Measurements from ENCODE around the gene GATA3. TPM values are rescaled to one million over a fixed set of nuclear protein-coding genes. Genes with fewer than 3 reads are reported as not detected.

The GATA3 gene
- total and polyA plus RNA-seq, 2 of the 8 experiments (the other 6 are each of a cell fraction or from before 2014, with no cell fraction given), result 0.02 to 0.43 TPM

- H3K23me2 ChIP-seq (ENCODE audit: low read depth, low read length), result no peaks in the 10 kb centered on the region
- no peak overlapping the region for H2BK15ac ChIP-seq (ENCODE audit: low read length)
- no peak overlapping the region for H3K56ac ChIP-seq (replicated peaks; ENCODE audit: insufficient read length, low read depth, low read length)
- TF ChIP-seq CREB1 (IDR thresholded peaks at IDR 0.05), result no peak
- TF ChIP-seq EZH2 (IDR thresholded peaks at IDR 0.05; ENCODE audit: low read depth, low read length, severe bottlenecking), result no peak
- TF ChIP-seq TCF12 (IDR thresholded peaks at IDR 0.05; ENCODE audit: low read depth, low read length), result no peak
- TF ChIP-seq ZNF274 (IDR thresholded peaks at IDR 0.05; ENCODE audit: borderline replicate concordance, extremely low read depth, low read length), result no peak
- TF ChIP-seq TAF7 (optimal IDR thresholded peaks at IDR 0.05; ENCODE audit: borderline replicate concordance, low read depth, low read length), result no peak
- no peak for TF ChIP-seq ATF2 (IDR thresholded peaks at IDR 0.05; ENCODE audit: low read length)
- no peak for TF ChIP-seq CTBP2 (IDR thresholded peaks at IDR 0.05; ENCODE audit: borderline replicate concordance, insufficient read depth, insufficient read length, low read length)
- TF ChIP-seq CTCF (IDR thresholded peaks at IDR 0.05; ENCODE audit: control extremely low read depth in 1 of 3, insufficient read depth in 1 of 3, low read depth in 1 of 3, low read length in 3 of 3), result no peak
- TF ChIP-seq CEBPB (IDR thresholded peaks at IDR 0.05; ENCODE audit: low read depth, low read length), result no peak
- no peaks in the 10 kb centered on the region for H3K79me1 ChIP-seq (ENCODE audit: low read depth, low read length)
- no peak overlapping the region for H2BK120ac ChIP-seq (replicated peaks; ENCODE audit: low read depth, low read length)
- no peaks in the 10 kb centered on the region for H3K79me2 ChIP-seq (ENCODE audit: control insufficient read depth in 1 of 2, insufficient read depth in 2 of 2, low read length in 2 of 2)
- DNase-seq (ENCODE audit: low read depth in 1 of 2, low spot score in 2 of 2) (no peak), FAIRE-seq (no peak)
- no peak overlapping the region for H4K8ac ChIP-seq (ENCODE audit: extremely low read depth, insufficient read depth, low read length)
- no peaks in the 10 kb centered on the region; a peak in 1 of 7 replicates for H3K27me3 ChIP-seq (replicated peaks in 1 of 4; ENCODE audit: control insufficient read depth in 3 of 4, extremely low read depth in 1 of 4, insufficient read depth in 3 of 4, low read length in 3 of 4)
- no peak overlapping the region for H2BK20ac ChIP-seq (ENCODE audit: low read length)
- no peak overlapping the region for H2BK5ac ChIP-seq (ENCODE audit: low read depth, low read length)
- no peak overlapping the region for H3K27ac ChIP-seq (ENCODE audit: low read depth, low read length)
- H3K36me3 ChIP-seq (ENCODE audit: control insufficient read depth in 2 of 4, insufficient read depth in 4 of 4, low read length in 3 of 4), result no peaks in the 10 kb centered on the region
- H3K18ac ChIP-seq (ENCODE audit: extremely low read depth, low read length), result no peak overlapping the region
- no peak overlapping the region for H4K5ac ChIP-seq (ENCODE audit: insufficient read length, low read depth, low read length)
- H4K91ac ChIP-seq (replicated peaks; ENCODE audit: insufficient read length, low read length), result no peak overlapping the region
- CTCF ChIA-PET (ENCODE audit: partially characterized antibody), result interaction anchor here (0.6 to 1.9 kb wide), 4 partner anchors 10 to 15 kb away, joined by 3 to 10 read pairs (median 4); no protein-coding TSS in a partner anchor
- H3K4me2 ChIP-seq (ENCODE audit: insufficient read depth in 1 of 2, low read depth in 2 of 2, low read length in 2 of 2), result no peak overlapping the region
- H3K4me1 ChIP-seq (replicated peaks in 1 of 4; ENCODE audit: control insufficient read depth in 3 of 4, insufficient read depth in 4 of 4, low read length in 3 of 4), result peaks cover 0 to 3% (median 1%) of the 10 kb centered on the region in 4 experiments; a peak in 6 of 7 replicates
- WGBS, 2 experiments (ENCODE audit: extremely low coverage in 1 of 2, insufficient coverage in 1 of 2, insufficient read length in 1 of 2, insufficient replicate concordance in 2 of 2, low coverage in 1 of 2, low lambda C conversion rate in 2 of 2, missing lambda C conversion rate in 1 of 2), result 87% methylated on average over 3 of the region's 3 CpGs; no CpG with 5 or more reads in 1 of the 2 experiments
- H3K9ac ChIP-seq (replicated peaks in 1 of 4; ENCODE audit: extremely low read depth in 1 of 4, low read depth in 3 of 4, low read length in 3 of 4), result no peak overlapping the region
- H2AK5ac ChIP-seq (ENCODE audit: low read depth, low read length), result no peak overlapping the region
- no peak overlapping the region for H2AFZ ChIP-seq (ENCODE audit: low read length)
- H4K20me1 ChIP-seq (replicated peaks in 1 of 2; ENCODE audit: control insufficient read depth in 1 of 2, insufficient read depth in 2 of 2, low read length in 2 of 2), result no peaks in the 10 kb centered on the region
- no peak overlapping the region for H3K4ac ChIP-seq (replicated peaks; ENCODE audit: insufficient read length, low read depth, low read length)
- H2BK12ac ChIP-seq (ENCODE audit: low read depth, low read length), result no peak overlapping the region
- POLR2A ChIA-PET (ENCODE audit: partially characterized antibody), result no interaction called here
- no peak overlapping the region for H3K14ac ChIP-seq (ENCODE audit: insufficient read length)
- no peak overlapping the region for H3K4me3 ChIP-seq (ENCODE audit: extremely low read depth in 1 of 4, insufficient read depth in 2 of 4, low read depth in 3 of 4, low read length in 4 of 4)
- no peaks in the 10 kb centered on the region for H3K9me3 ChIP-seq (ENCODE audit: insufficient read depth in 2 of 2, low read depth in 1 of 2, low read length in 1 of 2)
- no peak overlapping the region for H3K23ac ChIP-seq (ENCODE audit: insufficient read length)
These were observed 16.5 kb downstream of the GATA3 start for GRCh38 chr10:8071006-8071405.

Measured in H1 (cell line).